HCT116 (cell line): ENCODE data around the gene CACNB2. TPM values are rescaled to one million over a fixed set of nuclear protein-coding genes. Genes with fewer than 3 reads are reported as not detected.
A peak's percentile ranks its signal among the peaks of the same experiment; 100 is the strongest.

Experiments
- ATAC-seq: fragments of 200-7000 bp; cut with Tn5 transposase; 2 replicates; pipeline ENCODE4 v1.9.1; 2020; ENCODE audit warnings: mild to moderate bottlenecking, moderate library complexity
- BruUV-seq: library from RNA; stranded (reverse); fragments of 400-500 nt; replicated peaks from 2 replicates; lab custom pipeline; 2021; lab: Mats Ljungman, UMichigan
- CTCF ChIA-PET: fragments of 300-600 bp; sonication (Branson Sonifier 250); formaldehyde crosslinking; loops from one replicate; lab custom pipeline; 2021; ENCODE audit warnings: antibody characterized with exemption; lab: Charles Lee
- POLR2A ChIA-PET: fragments of 300-600, 350-600 bp; sonication (Branson Sonifier 250); formaldehyde crosslinking; loops from one replicate; lab custom pipeline; 2021; ENCODE audit warnings: antibody characterized with exemption; lab: Charles Lee
- RAD21 ChIA-PET, 2 experiments: fragments of 300-600 bp; sonication (Branson Sonifier 250); formaldehyde crosslinking; loops; one replicate each; lab custom pipeline; 2023; ENCODE audit warnings: low total read pairs in 2 of 2; ENCODE audit not compliant: uncharacterized antibody in 2 of 2, unreplicated experiment in 2 of 2, low non-redundant PET in 1 of 2; lab: Charles Lee
- DNase-seq: peaks from one replicate; pipeline ENCODE4 v3.0.0-alpha.2; 2010; ENCODE audit warnings: low read depth, low spot score
- H2AFZ ChIP-seq: fragments of 200-600 bp; shearing (Covaris generic), sonication (generic); 2 replicates; pipeline ENCODE4 v1.6.1; 2017; ENCODE audit warnings: low read depth, mixed run types, mixed read lengths, antibody characterized with exemption, low read length; ENCODE audit not compliant: poor library complexity, severe bottlenecking
- H3K27ac ChIP-seq: 2 replicates; pipeline ENCODE4 v1.5.1; 2012; ENCODE audit warnings: low read depth, low read length
- H3K27me3 ChIP-seq: fragments of 200-600 bp; sonication (generic); 2 replicates; pipeline ENCODE4 v1.6.1; 2016; ENCODE audit warnings: mixed run types, low read length, mixed read lengths; ENCODE audit not compliant: insufficient read depth
- H3K36me3 ChIP-seq, 2 experiments: fragments of 200-500 bp in 1 of 2; fragments of 200-600 bp in 1 of 2; sonication (Bioruptor generic) in 1 of 2; sonication (generic) in 1 of 2; 2 replicates each; pipeline versions ENCODE4 v1.5.1 to v1.6.1; 2014 to 2016; ENCODE audit warnings: low read length in 2 of 2, inconsistent platforms in 1 of 2, mixed read lengths in 1 of 2, mixed run types in 1 of 2; ENCODE audit not compliant: insufficient read depth in 2 of 2, control insufficient read depth in 1 of 2
- H3K4me1 ChIP-seq, 2 experiments: fragments of 200-600 bp in 1 of 2; sonication (generic) in 1 of 2; 2 replicates each; pipeline versions ENCODE4 v1.5.1 to v1.6.1; 2012 to 2017; ENCODE audit warnings: low read length in 2 of 2, inconsistent platforms in 1 of 2, mild to moderate bottlenecking in 1 of 2, mixed read lengths in 1 of 2, mixed run types in 1 of 2, moderate library complexity in 1 of 2; ENCODE audit not compliant: insufficient read depth in 2 of 2, control insufficient read depth in 1 of 2
- H3K4me2 ChIP-seq: fragments of 200-600 bp; sonication (generic); 2 replicates; pipeline ENCODE4 v1.6.1; 2017; ENCODE audit warnings: mixed run types, low read length, mixed read lengths
- H3K4me3 ChIP-seq, 2 experiments: fragments of 200-600 bp in 1 of 2; sonication (generic) in 1 of 2; replicated peaks in 1 of 2; 2 replicates each; pipeline ENCODE4 v1.5.1; 2011 to 2016; ENCODE audit warnings: low read length in 2 of 2, control low read depth in 1 of 2, low read depth in 1 of 2, mild to moderate bottlenecking in 1 of 2, mixed read lengths in 1 of 2, mixed run types in 1 of 2
- H3K79me2 ChIP-seq: fragments of 200-600 bp; sonication (generic); 2 replicates; pipeline ENCODE4 v1.6.1; 2017; ENCODE audit warnings: mild to moderate bottlenecking, mixed run types, low read length, moderate library complexity, mixed read lengths; ENCODE audit not compliant: insufficient read depth
- H3K9ac ChIP-seq: fragments of 200-600 bp; sonication (generic); 2 replicates; pipeline ENCODE4 v1.6.1; 2016; ENCODE audit warnings: low read length, mixed read lengths
- H3K9me2 ChIP-seq: fragments of 200-600 bp; sonication (generic), shearing (Covaris generic); 2 replicates; pipeline ENCODE4 v1.6.1; 2017; ENCODE audit warnings: mixed run types, mild to moderate bottlenecking, moderate library complexity; ENCODE audit not compliant: insufficient read depth
- H3K9me3 ChIP-seq, 2 experiments: fragments of 200-500 bp in 1 of 2; fragments of 200-600 bp in 1 of 2; sonication (Bioruptor generic) in 1 of 2; sonication (generic) in 1 of 2; 2 replicates each; pipeline ENCODE4 v1.6.1; 2014 to 2017; ENCODE audit warnings: low read length in 2 of 2, mixed read lengths in 2 of 2, inconsistent platforms in 1 of 2, low read depth in 1 of 2, mild to moderate bottlenecking in 1 of 2, mixed run types in 1 of 2, moderate library complexity in 1 of 2; ENCODE audit not compliant: control insufficient read depth in 1 of 2, insufficient read depth in 1 of 2
- H4K20me1 ChIP-seq: fragments of 200-600 bp; sonication (generic), shearing (Covaris generic); 2 replicates; pipeline ENCODE4 v1.6.1; 2017; ENCODE audit warnings: mixed run types, mild to moderate bottlenecking, moderate library complexity; ENCODE audit not compliant: insufficient read depth
- CEBPB ChIP-seq: IDR thresholded peaks from 2 replicates; pipeline ENCODE4 v1.6.1; 2012; ENCODE audit warnings: low read depth
- ELF1 ChIP-seq: IDR thresholded peaks from 2 replicates; pipeline ENCODE4 v1.6.1; 2012; ENCODE audit warnings: low read depth, borderline replicate concordance
- EZH2 ChIP-seq: fragments of 200-600 bp; sonication (generic); IDR thresholded peaks from 2 replicates; pipeline ENCODE4 v1.6.1; 2017; ENCODE audit warnings: antibody characterized with exemption, mixed run types
- MAX ChIP-seq: IDR thresholded peaks from 2 replicates; pipeline ENCODE4 v1.6.1; 2012
- POLR2A ChIP-seq: IDR thresholded peaks from 2 replicates; pipeline ENCODE4 v1.7.0; 2011; ENCODE audit warnings: borderline replicate concordance; ENCODE audit not compliant: insufficient read depth, insufficient read length; ENCODE audit errors: extremely low read depth
- POLR2AphosphoS5 ChIP-seq: IDR thresholded peaks from 2 replicates; pipeline ENCODE4 v1.6.1; 2011; ENCODE audit warnings: mild to moderate bottlenecking, low read depth, low read length, moderate library complexity
- RAD21 ChIP-seq: IDR thresholded peaks from 2 replicates; pipeline ENCODE4 v1.6.1; 2012; ENCODE audit warnings: low read depth, mild to moderate bottlenecking
- REST ChIP-seq: IDR thresholded peaks from 2 replicates; pipeline ENCODE4 v1.6.1; 2012; ENCODE audit warnings: low read depth
- SIN3A ChIP-seq: IDR thresholded peaks from 2 replicates; pipeline ENCODE4 v1.6.1; 2012; ENCODE audit warnings: low read depth
- SRF ChIP-seq: IDR thresholded peaks from 2 replicates; pipeline ENCODE4 v1.6.1; 2012; ENCODE audit warnings: low read depth
- YY1 ChIP-seq: IDR thresholded peaks from 2 replicates; pipeline ENCODE4 v1.6.1; 2011; ENCODE audit warnings: low read length, low read depth, moderate library complexity, mild to moderate bottlenecking; ENCODE audit not compliant: insufficient replicate concordance; ENCODE audit errors: extremely low read depth
- ZFX ChIP-seq: fragments of 450-650 bp; IDR thresholded peaks from 2 replicates; pipeline ENCODE4 v1.6.1; 2017
- ZNF274 ChIP-seq: fragments of 200-500 bp; sonication (Bioruptor generic); IDR thresholded peaks from 2 replicates; pipeline ENCODE4 v1.6.1; 2014; ENCODE audit warnings: mild to moderate bottlenecking, low read depth, low read length, inconsistent platforms
- intact Hi-C: fragments of 100-400 bp; cut with micrococcal nuclease; formaldehyde crosslinking; loops from 2 replicates; pipeline ENCODE4 v1.10.0; 2022
- total RNA-seq: library from RNA; stranded (reverse); gene quantifications from one replicate; pipeline ENCODE4 v1.2.1, GENCODE V29; 2021; ENCODE audit not compliant: unreplicated experiment

Gene CACNB2
- total RNA-seq, 1 experiment from 2014 or later: 0.71 TPM

- DNase-seq: no peak
- Histone ChIP-seq H3K4me2 (no peak overlapping the region), H4K20me1 (no peaks in the 10 kb centered on the region), H3K79me2 (no peaks in the 10 kb centered on the region), H3K4me1 (no peaks in the 10 kb centered on the region), H3K36me3 (no peaks in the 10 kb centered on the region), H3K27me3 (no peaks in the 10 kb centered on the region), H2AFZ (no peak overlapping the region), H3K9me3 (no peaks in the 10 kb centered on the region)
- RAD21 ChIA-PET: no interaction called here
- BruUV-seq: no TSS peak
- TF ChIP-seq YY1: no peak
- no peak for TF ChIP-seq POLR2AphosphoS5
- no peak for TF ChIP-seq MAX
- TF ChIP-seq EZH2: no peak
- no peak for TF ChIP-seq SRF
- TF ChIP-seq ZFX: no peak
- no peak for TF ChIP-seq ZNF274
- no peak for TF ChIP-seq SIN3A
- TF ChIP-seq ELF1: no peak
- TF ChIP-seq POLR2A: no peak
- TF ChIP-seq CEBPB: no peak
- TF ChIP-seq RAD21: no peak
- TF ChIP-seq, all 23 proteins: peak for 0
- Histone ChIP-seq H3K9ac (no peak overlapping the region), H3K9me2 (no peaks in the 10 kb centered on the region), H3K27ac (no peak overlapping the region), H3K4me3 (no peak overlapping the region)
- no peak for ATAC-seq
- intact Hi-C loops: no loop called here
- ChIA-PET POLR2A (no interaction called here), CTCF (no interaction called here)
Measured at GRCh38 chr10:18463673-18464211, 323.5 kb downstream of the CACNB2 start.

GRCh38 chr10:18469125-18469524 is 328.9 kb downstream of the CACNB2 start:
- POLR2A ChIA-PET: no interaction called here

More at GRCh38 chr10:18469125-18469524, 328.9 kb downstream of the CACNB2 start:
- H3K36me3 ChIP-seq: no peaks in the 10 kb centered on the region
- TF ChIP-seq SIN3A (no peak), REST (peak; percentile 23)
- TF ChIP-seq, all 23 proteins: peak for 1
- H3K4me3 ChIP-seq: no peak overlapping the region
- H3K9me2 ChIP-seq: no peaks in the 10 kb centered on the region
- H3K4me1 ChIP-seq: no peaks in the 10 kb centered on the region
- H2AFZ ChIP-seq: no peak overlapping the region
- ATAC-seq: no peak
- no peaks in the 10 kb centered on the region for H4K20me1 ChIP-seq
- no peak for DNase-seq
- ChIA-PET RAD21 (no interaction called here), CTCF (no interaction called here)
- BruUV-seq: no TSS peak
- H3K27me3 ChIP-seq: 0 out of 2 replicates have a peak, but pooled peaks cover 4% of the 10 kb centered on the region
- no peaks in the 10 kb centered on the region for H3K79me2 ChIP-seq
- H3K9me3 ChIP-seq: no peaks in the 10 kb centered on the region
- H3K9ac ChIP-seq: no peak overlapping the region
- no peak overlapping the region for H3K4me2 ChIP-seq
- no peak overlapping the region for H3K27ac ChIP-seq
- intact Hi-C loops: no loop called here
